GM18951 (cell line): ENCODE data around the gene GPATCH11.

Experiments
- POLR2A ChIP-seq: IDR thresholded peaks from 4 replicates; pipeline ENCODE4 v1.6.1; 2011; ENCODE audit warnings: mild to moderate bottlenecking; ENCODE audit not compliant: insufficient read length, insufficient read depth; ENCODE audit errors: extremely low read depth
- in situ Hi-C: fragments of 300-500 bp; cut with MboI; formaldehyde crosslinking; loops from one replicate; pipeline ENCODE4 v1.12.0; 2022; ENCODE audit warnings: low sequenced_read_pairs, mixed read lengths, inconsistent platforms; ENCODE audit not compliant: unreplicated experiment

Gene GPATCH11

DNA sequence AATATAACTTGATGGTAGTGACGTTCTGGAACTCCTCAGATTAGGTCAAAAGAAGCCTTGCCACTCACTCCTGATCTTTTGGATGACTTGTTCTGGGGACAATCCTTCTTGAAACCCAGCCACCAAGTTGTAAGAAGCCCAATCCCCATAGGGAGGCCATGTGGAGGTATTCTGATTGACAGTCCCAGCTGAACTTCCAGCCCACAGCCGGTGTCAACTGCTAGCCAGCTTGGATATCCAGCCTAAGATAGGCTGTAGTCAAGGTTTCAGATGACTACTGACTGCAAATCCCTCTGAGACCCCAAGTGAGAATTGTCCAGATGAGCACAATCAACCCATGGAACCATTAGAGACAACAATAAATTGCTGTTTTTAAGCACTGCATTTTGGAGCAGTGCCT is 41.1 kb downstream of the GPATCH11 start:
- TF ChIP-seq POLR2A = no peak
- in situ Hi-C loops = no loop called here

DNA sequence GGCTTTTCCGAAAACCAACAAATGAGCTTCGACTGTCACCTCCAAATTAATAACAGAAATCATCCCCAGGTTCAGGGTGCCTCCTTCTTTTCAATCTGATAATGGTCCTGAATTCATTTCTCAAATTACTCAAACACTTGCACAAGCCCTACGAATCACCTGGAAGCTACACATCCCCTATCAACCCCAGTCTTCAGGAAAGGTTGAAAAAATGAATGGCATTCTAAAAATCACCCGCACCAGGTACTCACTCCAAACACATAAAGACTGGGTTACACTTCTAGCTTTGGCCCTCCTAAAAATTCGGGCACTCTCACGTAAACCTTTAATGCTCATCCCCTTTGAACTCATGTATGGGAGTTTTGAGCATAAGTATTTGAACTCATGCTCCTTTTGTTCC is 48.6 kb downstream of the GPATCH11 start:
- TF ChIP-seq POLR2A = no peak
- in situ Hi-C loops = no loop called here

DNA sequence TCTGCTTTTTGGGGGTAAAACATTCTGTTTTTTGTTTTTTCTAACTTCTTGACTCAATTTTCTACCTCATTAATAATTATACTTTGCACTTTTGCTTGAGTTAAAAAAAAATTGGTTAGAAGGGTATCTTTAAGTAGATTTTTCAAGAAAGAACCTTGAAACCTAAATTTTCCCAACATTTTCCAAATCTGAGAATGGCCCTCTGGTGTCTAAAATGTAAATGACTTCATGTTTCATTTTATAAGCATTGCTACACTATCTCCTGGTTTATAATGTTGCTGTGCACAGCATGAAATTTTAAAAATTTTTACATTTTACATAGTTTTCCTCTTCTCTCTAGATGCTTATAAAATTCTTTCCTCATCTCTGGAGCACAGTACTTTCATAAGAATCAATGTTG is 58.2 kb downstream of the GPATCH11 start:
- in situ Hi-C loops = no loop called here
- TF ChIP-seq POLR2A = no peak

- in situ Hi-C loops = no loop called here
- TF ChIP-seq POLR2A = no peak
Measured at GRCh38 chr2:37143974-37144373, 59.7 kb downstream of the GPATCH11 start.

DNA sequence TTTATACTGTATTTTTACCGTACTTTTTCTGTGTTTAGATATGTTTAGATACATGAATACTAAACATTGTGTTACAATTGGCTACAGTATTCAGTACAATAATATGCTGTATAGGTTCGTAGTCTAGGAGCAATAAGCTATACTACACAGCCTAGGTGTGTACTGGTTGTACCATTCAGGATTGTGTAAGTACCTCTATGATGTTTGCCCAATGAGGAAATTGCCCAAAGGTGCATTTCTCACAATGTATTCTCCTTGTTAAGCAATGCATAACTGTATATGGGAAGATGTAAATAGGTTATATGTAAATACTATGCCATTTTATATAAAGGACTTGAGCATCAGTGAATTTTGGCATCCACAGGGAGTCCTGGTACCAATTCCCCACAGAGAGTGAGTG is 61.7 kb downstream of the GPATCH11 start:
- TF ChIP-seq POLR2A = no peak
- in situ Hi-C loops = no loop called here

- no peak for TF ChIP-seq POLR2A
- in situ Hi-C loops = no loop called here
Measured at GRCh38 chr2:37148325-37148724, 64.0 kb downstream of the GPATCH11 start.
